Islet of Langerhans (tissue), 1 donor: ENCODE results near the gene TMEM179.

ENCODE experiments used
- FAIRE-seq: peaks from one replicate; lab custom pipeline; 2011; peaks lifted over from hg19 to GRCh38; lab: Jason Lieb, UNC

Gene TMEM179

GRCh38 chr14:104542871-104543830, 61.4 kb downstream of the TMEM179 start:
- FAIRE-seq, result no peak

GRCh38 chr14:104541905-104542465, 62.6 kb downstream of the TMEM179 start:
- FAIRE-seq, result no peak
